ENCODE results near the gene FOCAD. TPM values are rescaled to one million over a fixed set of nuclear protein-coding genes. Genes with fewer than 3 reads are reported as not detected.

The FOCAD gene
- total RNA-seq, 1 experiment from 2014 or later: 43.3 TPM

DNA sequence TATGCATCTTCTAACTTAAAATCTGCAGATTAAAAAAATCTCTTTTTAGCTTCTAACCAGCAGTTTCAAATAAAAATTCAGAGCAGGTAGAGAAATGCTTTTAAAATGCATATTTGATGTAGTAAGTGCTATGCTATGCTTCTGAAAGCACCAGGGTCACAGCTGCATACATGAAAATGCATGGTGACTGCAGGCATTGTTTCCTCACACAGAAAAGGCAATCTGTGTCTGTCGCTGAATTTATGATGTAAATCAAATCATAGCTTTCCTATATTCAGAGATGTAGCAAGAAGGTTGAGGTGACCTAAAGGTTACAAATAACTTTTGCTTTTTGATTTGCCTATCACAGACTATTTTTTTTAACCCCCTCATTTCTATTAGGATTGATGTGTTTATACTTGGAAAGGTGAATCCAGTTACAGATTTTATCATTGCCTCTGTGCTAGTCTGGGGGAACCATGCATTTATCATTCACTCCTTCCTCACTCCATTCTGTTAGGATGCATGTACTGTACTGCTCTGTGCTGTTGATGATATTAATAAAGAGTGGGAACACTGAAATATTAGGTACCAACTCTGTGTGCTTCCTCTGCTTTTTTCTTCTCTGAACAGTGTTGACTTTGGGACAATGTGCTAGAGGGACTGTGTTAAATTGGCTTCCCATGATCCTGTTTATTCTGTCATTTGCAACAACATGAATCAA lies 65.6 kb downstream of the FOCAD start:
- Histone ChIP-seq H2BK20ac (ENCODE audit: low read depth, low read length, poor library complexity, severe bottlenecking) (no peak overlapping the region), H3K27ac (ENCODE audit: insufficient read length, low read depth, low read length) (no peak overlapping the region), H2AFZ (ENCODE audit: low read length) (no peak overlapping the region), H3K23me2 (ENCODE audit: insufficient read length, low read depth, low read length, poor library complexity, severe bottlenecking) (no peaks in the 10 kb centered on the region), H3K4me1 (ENCODE audit: insufficient read depth, low read length) (no peaks in the 10 kb centered on the region), H2BK12ac (ENCODE audit: insufficient read length, low read depth, low read length) (no peak overlapping the region), H3K9ac (ENCODE audit: extremely low read depth, insufficient read length, low read length) (peak overlapping the region; percentile 1), H3K27me3 (ENCODE audit: insufficient read depth, low read length) (no peaks in the 10 kb centered on the region), H3K56ac (ENCODE audit: insufficient read length, low read depth, low read length) (no peak overlapping the region), H3K4me2 (ENCODE audit: insufficient read depth, insufficient read length, low read length) (no peak overlapping the region), H2AK5ac (ENCODE audit: insufficient read length, low read length) (no peak overlapping the region), H2BK15ac (ENCODE audit: low read depth, low read length) (no peak overlapping the region), H4K91ac (ENCODE audit: insufficient read length, low read depth, low read length) (no peak overlapping the region), H3T11ph (ENCODE audit: low read length) (no peak overlapping the region), H3K79me2 (ENCODE audit: insufficient read depth, low read length) (no peaks in the 10 kb centered on the region), H3K14ac (ENCODE audit: insufficient read depth, low read length) (no peak overlapping the region), H3K18ac (ENCODE audit: insufficient read length, low read depth, low read length) (no peak overlapping the region), H3K4ac (ENCODE audit: low read depth, low read length) (no peak overlapping the region), H2BK120ac (ENCODE audit: low read depth, low read length, poor library complexity, severe bottlenecking) (no peak overlapping the region), H3K79me1 (ENCODE audit: insufficient read depth, low read depth, low read length, poor library complexity, severe bottlenecking) (no peaks in the 10 kb centered on the region), H3K9me3 (ENCODE audit: control insufficient read depth, low read depth, low read length) (no peaks in the 10 kb centered on the region), H3K23ac (ENCODE audit: insufficient read length, low read depth, low read length) (no peak overlapping the region), H2BK5ac (ENCODE audit: insufficient read length, low read length) (no peak overlapping the region), H4K8ac (replicated peaks; ENCODE audit: insufficient read length, low read depth, low read length) (no peak overlapping the region), H4K5ac (ENCODE audit: insufficient read length, low read depth, low read length) (no peak overlapping the region), H4K20me1 (ENCODE audit: control insufficient read depth, insufficient read depth, insufficient read length) (no peaks in the 10 kb centered on the region)
- DNase-seq: no peak
- no peak overlapping the region for H3K4me3 Mint-ChIP-seq
- WGBS (ENCODE audit: extremely low coverage, insufficient read length, low lambda C conversion rate): no CpG with 5 or more reads among the region's 1 CpG
- no peaks in the 10 kb centered on the region for H3K9me3 Mint-ChIP-seq
- H3K4me1 Mint-ChIP-seq: peaks cover 4 to 7% of the 10 kb centered on the region in 2 experiments; a peak in 2 of 4 replicates
- no peak for TF ChIP-seq CTCF (conservative IDR thresholded peaks at IDR 0.05)
- H3K27ac Mint-ChIP-seq: no peak overlapping the region
- H3K36me3 Mint-ChIP-seq (ENCODE audit: insufficient read depth in 1 of 3, low read depth in 3 of 3): peaks cover 0 to 4% (median 0%) of the 10 kb centered on the region in 3 experiments; a peak in 2 of 7 replicates
- no peaks in the 10 kb centered on the region for H3K27me3 Mint-ChIP-seq (ENCODE audit: low read depth)
